ENCODE data around the gene POTEI.
"Not testable (repeated sequence)": the region's sequence is repeated elsewhere in the genome, so short reads cannot be mapped to it uniquely, and the experiment has no call there.

DNA sequence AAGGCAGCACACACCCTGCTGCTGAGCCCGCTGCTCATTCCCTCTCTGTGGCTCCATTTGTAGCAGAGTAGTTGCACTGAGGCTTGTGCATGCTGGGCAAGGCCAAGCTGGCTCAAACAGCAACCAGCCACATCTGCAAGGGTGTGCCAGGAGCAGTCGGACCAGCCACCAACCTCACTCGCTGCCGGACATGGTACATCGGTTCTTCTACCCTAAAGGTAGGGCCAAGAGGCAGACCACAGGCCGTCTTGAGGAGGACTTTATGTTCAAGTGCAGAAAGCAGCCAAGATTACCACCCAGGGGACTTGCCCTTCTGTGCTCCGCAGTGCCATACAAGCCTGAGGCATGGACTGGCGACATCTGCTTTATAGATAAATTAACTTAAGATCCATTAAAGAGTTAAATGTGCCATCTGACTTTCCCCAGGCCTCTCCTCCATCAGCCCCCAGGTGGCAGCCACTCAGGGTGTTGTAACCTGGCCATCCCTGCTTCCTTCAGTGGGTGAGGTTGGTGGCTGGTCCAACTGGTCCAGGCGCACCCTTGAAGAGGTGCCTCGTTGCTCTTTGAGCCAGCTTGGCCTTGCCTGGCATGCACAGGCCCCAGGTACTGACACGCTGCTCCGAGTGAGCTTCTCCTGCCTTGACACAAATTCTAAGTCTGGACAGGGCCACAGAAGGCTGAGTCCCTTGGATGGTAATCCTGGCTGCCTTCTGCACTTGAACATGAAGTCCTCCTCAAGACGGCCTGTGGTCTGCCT is 55.0 kb downstream of the POTEI start:
- not testable (repeated sequence) for TF ChIP-seq CTCF, POLR2A (IDR thresholded peaks at IDR 0.05)

Measured in uterus (tissue), 2 donors.